Inferior parietal cortex (tissue), 1 donor: ENCODE results near the gene TMEM267.
"Not testable (repeated sequence)": the region's sequence is repeated elsewhere in the genome, so short reads cannot be mapped to it uniquely, and the experiment has no call there.

ENCODE experiments used
- DNase-seq: peaks from one replicate; pipeline ENCODE4 v3.0.0-alpha.2; 2016; ENCODE audit errors: extremely low spot score

TMEM267 gene

DNA sequence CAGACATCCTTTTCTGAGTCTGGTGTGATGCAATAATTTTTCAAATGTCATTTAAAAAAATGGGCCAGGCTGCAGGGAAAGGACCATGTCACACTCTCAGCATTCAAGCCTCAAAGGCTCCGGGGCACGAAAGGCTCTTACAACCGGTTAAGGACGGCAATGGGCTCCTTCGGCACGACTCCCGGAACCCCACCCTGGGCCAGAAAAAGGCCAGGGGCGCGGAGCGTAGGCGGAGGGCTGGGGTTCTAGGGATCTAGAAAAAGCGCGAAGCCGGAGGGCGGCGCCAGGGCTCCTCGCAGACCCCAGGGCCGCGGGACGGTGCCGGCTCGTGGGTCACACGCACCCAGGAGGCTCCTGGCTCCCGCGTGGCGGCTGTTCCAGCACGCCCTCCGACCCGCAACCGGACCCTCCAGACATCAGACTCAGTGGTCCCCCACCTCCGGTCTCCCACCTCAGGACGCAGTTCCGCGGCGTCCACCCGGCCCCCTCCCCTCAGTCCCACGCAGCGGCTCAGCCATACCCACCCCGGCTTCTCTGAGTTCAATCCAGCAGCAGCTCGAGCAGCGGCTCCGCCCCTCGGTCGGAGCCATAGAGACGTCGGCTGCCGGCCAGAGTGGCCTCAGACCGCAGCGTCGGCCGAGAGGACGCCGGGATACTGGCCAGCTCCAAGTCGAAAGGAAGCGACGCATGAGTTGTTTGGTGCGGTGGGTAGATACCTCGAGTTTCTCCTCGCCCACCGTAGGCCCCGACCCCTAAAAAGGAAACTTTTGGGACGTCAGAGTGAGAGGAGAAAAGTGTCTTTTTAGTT, at the start of gene TMEM267:
TMEM267 (minus strand) TSS at position 568 of the 808 bp plus-strand sequence. CDS start 29,896 bp downstream, outside the sequence.
- DNase-seq: peak; percentile 95

DNA sequence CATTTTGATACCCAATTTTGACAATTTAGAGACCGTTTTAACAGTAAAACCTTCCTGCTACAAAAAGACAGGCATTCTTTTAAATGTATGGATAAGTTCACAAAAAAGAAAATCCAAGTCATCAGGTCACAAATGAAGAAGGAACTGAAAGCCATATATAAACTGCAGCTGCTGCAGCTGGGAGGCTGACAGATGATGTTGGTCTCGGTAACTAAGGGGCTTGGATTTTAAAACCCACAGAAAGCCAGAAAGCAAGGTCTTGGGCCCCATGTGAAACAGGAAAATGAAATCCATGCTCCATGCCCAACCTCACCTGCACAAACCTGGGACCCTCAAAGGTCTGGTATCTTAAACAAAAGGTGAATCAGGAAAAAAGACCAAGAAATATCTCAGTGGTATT, 47.0 kb upstream of the TMEM267 start:
- no peak for DNase-seq

DNA sequence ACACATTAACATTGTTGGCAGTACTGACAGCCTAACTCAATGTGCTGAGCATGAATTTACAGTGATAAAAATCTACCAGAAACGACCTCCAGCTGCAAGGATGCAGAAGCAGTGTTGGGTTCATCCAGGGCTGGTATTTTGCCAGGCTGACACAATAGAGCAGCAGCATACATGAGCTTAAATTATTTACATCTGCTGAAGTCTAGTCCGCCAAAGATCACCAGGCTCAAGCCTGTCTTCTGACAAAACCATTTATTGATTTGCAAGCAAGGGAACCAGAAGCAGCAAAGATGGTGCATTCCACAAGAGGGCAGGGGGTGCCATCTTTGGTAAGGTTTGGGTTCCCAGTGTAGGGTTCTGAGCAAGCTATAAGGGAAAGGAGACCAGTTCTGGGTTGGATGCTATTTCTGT, 40.0 kb upstream of the TMEM267 start:
- no peak for DNase-seq

GRCh38 chr5:43520615-43521014, 37.0 kb upstream of the TMEM267 start:
- DNase-seq: no peak

DNA sequence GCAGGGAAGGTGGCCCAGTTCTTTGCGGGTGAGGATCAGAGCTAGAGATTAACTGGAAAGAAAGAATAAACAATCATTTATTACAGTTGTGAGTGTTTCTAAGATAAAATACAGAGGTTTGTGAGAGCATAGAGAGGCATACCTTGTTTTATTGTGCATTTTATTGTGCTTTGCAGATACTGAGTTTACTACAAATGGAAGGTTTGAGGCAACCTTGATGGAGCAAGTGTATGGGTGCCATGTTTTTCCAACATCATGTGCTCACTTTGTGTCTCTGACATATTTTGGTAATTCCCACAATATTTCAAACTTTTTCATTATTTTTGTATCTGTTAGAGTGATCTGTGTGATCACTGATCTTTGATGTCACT, 32.0 kb upstream of the TMEM267 start:
- no peak for DNase-seq

DNA sequence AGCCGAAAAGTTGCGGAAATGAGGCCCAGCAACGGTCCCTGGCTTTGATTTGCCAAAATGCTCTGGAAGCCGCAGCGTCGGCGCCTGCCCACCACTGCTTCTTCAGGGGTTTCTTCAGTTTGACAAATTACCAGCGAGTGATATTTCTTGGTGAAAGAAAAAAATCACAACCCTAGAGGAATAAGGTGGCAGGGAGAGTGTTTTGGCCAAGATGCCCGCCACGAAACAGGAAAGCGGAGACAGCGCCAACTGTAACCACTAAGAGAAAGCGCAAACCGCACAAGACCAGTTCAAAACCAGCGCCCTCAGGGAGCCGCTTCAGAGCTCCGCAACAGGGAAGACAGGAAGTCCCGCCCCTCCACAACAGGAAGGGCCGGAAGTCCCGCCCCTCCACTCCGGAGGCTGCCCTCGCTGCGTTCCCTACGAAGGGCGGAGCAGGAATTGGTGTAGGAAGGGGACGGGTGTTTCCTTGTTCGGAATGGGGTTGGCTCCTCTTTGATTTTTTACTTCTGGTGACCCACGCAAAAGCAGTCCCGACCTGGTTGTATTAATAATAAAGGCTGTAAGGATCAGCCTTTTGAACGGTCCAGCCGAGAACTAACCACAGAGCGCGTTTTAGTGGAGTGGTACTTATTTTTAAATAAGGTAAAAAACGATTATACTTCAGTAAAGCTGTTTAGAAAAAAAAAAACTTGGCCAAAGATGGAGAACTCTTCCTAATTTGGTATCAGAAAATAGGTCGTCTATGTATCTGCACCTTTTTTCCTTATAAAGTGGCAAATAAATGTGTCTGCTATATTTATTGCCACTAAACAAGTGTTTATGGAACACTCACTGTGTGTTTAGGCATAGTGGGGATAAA, 31.4 kb upstream of the TMEM267 start, which contains the start of gene C5orf34:
C5orf34 (minus strand) TSS at position 333 of the 862 bp plus-strand sequence. CDS start 5,809 bp downstream, outside the sequence.
- DNase-seq: peak; percentile 96

- DNase-seq: no peak
Measured at GRCh38 chr5:43514471-43514815, 30.8 kb upstream of the TMEM267 start.

DNA sequence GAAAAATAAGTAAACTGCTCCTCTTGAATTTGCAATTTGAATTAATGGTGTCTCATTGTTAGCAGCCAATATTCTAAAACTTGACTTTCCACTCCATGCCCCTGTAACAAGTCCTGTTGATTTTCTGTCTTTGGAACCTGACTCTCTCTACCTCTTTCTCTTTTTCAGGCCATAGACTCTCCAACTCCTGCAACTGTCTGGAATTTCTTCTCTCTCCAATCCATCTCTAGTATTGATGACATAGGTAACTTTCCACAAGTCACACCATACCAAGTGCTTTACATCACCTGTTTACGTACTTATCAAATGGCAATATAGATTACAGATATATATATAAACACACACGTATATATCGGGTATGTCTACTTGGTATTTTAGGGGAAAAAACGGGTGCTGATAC, 30.4 kb upstream of the TMEM267 start:
- no peak for DNase-seq

GRCh38 chr5:43511062-43511461, 27.4 kb upstream of the TMEM267 start:
- DNase-seq: not testable (repeated sequence)

DNA sequence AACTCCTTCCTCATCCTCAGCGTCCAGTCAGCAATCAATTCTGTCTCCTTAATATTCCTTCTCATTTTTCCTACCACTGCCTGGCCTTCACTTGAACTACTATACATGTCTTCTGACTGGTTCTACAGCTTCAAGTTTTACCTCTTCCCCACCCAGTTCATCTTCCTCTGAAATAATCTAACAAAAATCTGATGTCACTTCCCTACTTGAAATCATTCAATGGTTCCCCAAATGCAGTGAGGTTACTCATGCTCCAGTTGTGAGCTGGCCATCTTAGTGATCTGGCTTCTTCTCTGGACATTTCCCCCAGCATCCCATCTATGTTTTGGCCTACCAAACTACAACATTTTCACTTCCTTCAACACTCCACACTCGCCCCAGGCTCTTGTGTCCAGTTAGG, 14.9 kb upstream of the TMEM267 start:
- DNase-seq: no peak

DNA sequence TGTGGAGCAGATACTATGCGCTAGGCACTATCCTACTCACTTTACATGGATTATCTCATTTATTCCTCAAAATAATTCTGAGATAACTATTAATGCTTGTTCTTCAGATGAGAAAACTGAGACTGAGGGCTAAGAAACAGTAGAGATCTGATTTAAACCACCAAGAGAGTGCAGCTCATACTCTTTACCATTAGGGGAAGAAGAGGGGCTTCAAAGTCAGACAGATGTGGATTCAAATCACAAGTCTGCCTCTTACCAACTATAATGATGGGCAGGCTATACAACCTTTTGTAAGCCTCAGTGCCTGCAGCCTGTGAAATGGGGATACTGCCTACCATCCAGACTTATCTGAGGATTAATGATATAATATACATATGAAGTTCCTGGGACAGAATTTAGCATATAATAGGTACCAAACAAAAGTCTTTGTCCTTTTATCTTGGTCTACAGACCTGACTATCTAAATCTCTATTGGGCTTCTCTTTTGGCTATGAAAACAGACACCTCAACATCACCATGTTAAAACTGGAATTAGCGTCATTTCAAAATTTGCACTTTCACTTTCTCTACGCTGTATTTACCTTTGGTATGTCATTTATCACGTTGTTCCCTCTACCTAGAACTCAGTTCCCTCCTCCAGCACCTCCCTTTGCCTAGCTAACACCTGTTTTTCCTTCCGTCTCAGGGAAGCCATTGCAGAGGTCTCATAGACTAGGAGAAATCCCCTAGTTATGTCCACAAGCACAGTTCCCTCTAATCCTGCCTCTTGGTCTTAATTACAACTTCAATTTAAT, 13.8 kb upstream of the TMEM267 start:
- DNase-seq: no peak

- DNase-seq: no peak
Measured at GRCh38 chr5:43491326-43491725, 7.7 kb upstream of the TMEM267 start.

GRCh38 chr5:43486353-43486752, 2.7 kb upstream of the TMEM267 start:
- no peak for DNase-seq

DNA sequence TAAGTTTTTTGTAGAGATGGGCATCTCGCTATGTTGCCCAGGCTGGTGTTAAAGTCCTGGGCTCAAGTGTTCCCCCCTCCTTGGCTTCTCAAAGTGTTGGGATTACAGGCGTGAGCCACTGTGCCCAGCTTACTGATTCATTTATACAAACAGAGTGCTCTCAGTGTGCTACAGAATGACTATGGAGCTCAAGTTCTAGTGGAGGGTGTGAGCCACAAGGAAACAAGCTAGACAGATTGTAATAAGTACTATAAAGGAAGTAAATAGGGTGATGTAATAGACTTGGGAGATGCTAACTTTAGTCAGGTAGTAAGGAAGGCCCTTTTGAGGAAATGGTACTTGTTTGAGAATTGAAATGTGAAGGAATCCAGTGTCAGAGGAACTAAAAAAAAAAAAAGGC, 1.7 kb upstream of the TMEM267 start:
- DNase-seq: peak; percentile 4

GRCh38 chr5:43484106-43484849, 613 bp upstream of the TMEM267 start:
- peak; percentile 90 for DNase-seq

DNA sequence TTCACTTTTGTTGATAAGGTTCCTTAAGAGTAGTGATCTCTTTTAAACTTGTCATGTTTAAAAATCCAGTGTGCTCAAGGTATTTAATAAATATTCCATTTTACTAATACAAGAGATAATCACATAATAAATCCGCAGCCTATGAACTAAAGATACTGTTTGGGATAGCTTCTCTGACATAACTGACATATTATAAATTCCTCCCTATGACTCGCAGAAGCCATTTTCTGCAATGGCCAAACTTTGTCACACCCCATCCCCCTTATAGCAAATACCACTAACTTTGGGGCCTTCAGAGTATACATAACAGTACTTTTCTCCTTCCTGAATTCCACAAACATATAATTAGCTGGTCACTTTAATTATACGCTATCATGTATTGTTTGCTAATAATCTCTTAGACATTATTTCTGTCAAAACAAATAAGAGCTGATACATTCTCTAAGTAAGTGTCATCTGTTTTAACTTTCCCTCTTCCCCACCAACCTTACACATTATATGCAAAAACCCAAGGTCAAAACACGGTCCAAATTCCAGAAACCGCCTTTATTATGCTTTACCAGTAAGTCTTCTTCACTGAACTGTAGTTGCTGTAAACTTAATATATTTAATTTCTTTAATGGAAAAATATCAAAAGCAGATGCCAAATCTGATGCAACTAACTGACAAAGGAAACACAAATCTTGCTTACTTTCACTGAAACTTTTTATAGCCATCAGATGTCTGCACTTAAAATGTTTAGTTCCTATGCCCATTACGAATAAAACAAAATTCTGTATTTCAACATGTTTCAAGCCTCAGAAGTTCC, 971 bp downstream of the TMEM267 start:
- DNase-seq: no peak

- no peak for DNase-seq
Measured at GRCh38 chr5:43469671-43470391, 13.8 kb downstream of the TMEM267 start.

GRCh38 chr5:43467100-43467499, 16.6 kb downstream of the TMEM267 start:
- no peak for DNase-seq

- DNase-seq: not testable (repeated sequence)
Measured at GRCh38 chr5:43465455-43465854, 18.2 kb downstream of the TMEM267 start.

- no peak for DNase-seq
Measured at GRCh38 chr5:43461066-43461465, 22.6 kb downstream of the TMEM267 start.
